A549 (cell line): ENCODE data around the gene ABI3. TPM values are rescaled to one million over a fixed set of nuclear protein-coding genes. Genes with fewer than 3 reads are reported as not detected.

Experiments used
- ATAC-seq, 2 experiments: fragments of 200-7000 bp in 1 of 2; fragments of >200 bp in 1 of 2; cut with Nextera tagmentation in 1 of 2; cut with Tn5 transposase in 1 of 2; 3 replicates each; pipeline versions ENCODE4 v1.8.0 to v1.9.1; 2018 to 2020; ENCODE audit warnings: mild to moderate bottlenecking in 1 of 2, moderate library complexity in 1 of 2
- CTCF ChIA-PET: fragments of 300-600 bp; sonication (Branson Sonifier 250); formaldehyde crosslinking; extraction: SDS; loops from one replicate; lab custom pipeline; 2021; ENCODE audit warnings: antibody characterized with exemption, inconsistent platforms; lab: Yijun Ruan, JAX
- POLR2A ChIA-PET: fragments of 350-600 bp; formaldehyde crosslinking; extraction: SDS; loops from one replicate; lab custom pipeline; 2021; ENCODE audit warnings: antibody characterized with exemption, inconsistent platforms; lab: Yijun Ruan, JAX
- DNase-seq, 2 experiments: peaks; one replicate each; pipeline versions ENCODE4 v3.0.0 to v3.0.0-alpha.2; 2011 to 2016; ENCODE audit warnings: low read depth in 1 of 2, low spot score in 1 of 2
- FAIRE-seq: peaks from 2 replicates; lab custom pipeline; 2011; peaks lifted over from hg19 to GRCh38; lab: Jason Lieb, UNC
- H3K27ac ChIP-seq, 2 experiments: fragments of >200 bp; sonication (Bioruptor Twin); formaldehyde crosslinking; 3 replicates each; pipeline ENCODE4 v1.5.1; 2016 to 2017
- H3K4me1 ChIP-seq: fragments of >200 bp; sonication (Bioruptor Twin); formaldehyde crosslinking; 3 replicates; pipeline ENCODE4 v1.6.1; 2016
- H3K4me2 ChIP-seq: fragments of >200 bp; sonication (Bioruptor Twin); formaldehyde crosslinking; 3 replicates; pipeline ENCODE4 v1.6.1; 2016
- H3K4me3 ChIP-seq: fragments of >200 bp; sonication (Bioruptor Twin); formaldehyde crosslinking; 3 replicates; pipeline ENCODE4 v1.5.1; 2016
- H3K9me3 ChIP-seq: fragments of >200 bp; sonication (Bioruptor Twin); formaldehyde crosslinking; 3 replicates; pipeline ENCODE4 v1.6.1; 2016
- CHD4 ChIP-seq: fragments of 200-600 bp; sonication (generic); IDR thresholded peaks from 2 replicates; pipeline ENCODE4 v1.6.1; 2016; ENCODE audit warnings: antibody characterized with exemption, mild to moderate bottlenecking, borderline replicate concordance
- ESRRA ChIP-seq: fragments of 150-350 bp; IDR thresholded peaks from 2 replicates; pipeline ENCODE4 v1.6.1; 2014; ENCODE audit warnings: mild to moderate bottlenecking, low read length, borderline replicate concordance
- GATA3 ChIP-seq: IDR thresholded peaks from 2 replicates; pipeline ENCODE4 v1.6.1; 2012; ENCODE audit warnings: borderline replicate concordance
- HEYL ChIP-seq: fragments of 250-450 bp; sonication (Bioruptor Pico); IDR thresholded peaks from 2 replicates; pipeline ENCODE4 v1.8.0; 2021; ENCODE audit warnings: mild to moderate bottlenecking, moderate library complexity
- HOXB13 ChIP-seq: fragments of 250-450 bp; sonication (Bioruptor Pico); IDR thresholded peaks from 2 replicates; pipeline ENCODE4 v1.5.0; 2020; ENCODE audit warnings: low read depth, mild to moderate bottlenecking, moderate library complexity
- HOXB5 ChIP-seq: fragments of 250-450 bp; sonication (Bioruptor Pico); IDR thresholded peaks from 2 replicates; pipeline ENCODE4 v1.5.0; 2020; ENCODE audit warnings: mild to moderate bottlenecking, moderate library complexity
- MAZ ChIP-seq: fragments of 150-350 bp; IDR thresholded peaks from 2 replicates; pipeline ENCODE4 v1.6.1; 2014; ENCODE audit warnings: antibody characterized with exemption, low read depth, low read length, borderline replicate concordance
- NFE2L2 ChIP-seq: fragments of 150-350 bp; conservative IDR thresholded peaks from 2 replicates; pipeline ENCODE4 v1.6.1; 2014; ENCODE audit warnings: low read length
- NPAS2 ChIP-seq: fragments of 250-450 bp; sonication (Bioruptor Pico); IDR thresholded peaks from 2 replicates; pipeline ENCODE4 v1.8.0; 2022; ENCODE audit warnings: mild to moderate bottlenecking, moderate library complexity, borderline replicate concordance
- NR3C1 ChIP-seq: fragments of >200 bp; sonication (Bioruptor Twin); formaldehyde crosslinking; IDR thresholded peaks from 3 replicates; pipeline ENCODE4 v1.6.1; 2017
- POLR2A ChIP-seq: IDR thresholded peaks from 2 replicates; pipeline ENCODE4 v1.6.1; 2012; ENCODE audit warnings: mild to moderate bottlenecking, low read length
- RAD21 ChIP-seq, 2 experiments: fragments of >200 bp in 1 of 2; sonication (Bioruptor Twin) in 1 of 2; formaldehyde crosslinking in 1 of 2; IDR thresholded peaks in 1 of 2; conservative IDR thresholded peaks in 1 of 2; 2 replicates in 1 of 2; 3 replicates in 1 of 2; pipeline ENCODE4 v1.6.1; 2012 to 2018; ENCODE audit warnings: inconsistent platforms in 1 of 2
- RCOR1 ChIP-seq: fragments of 150-350 bp; IDR thresholded peaks from 2 replicates; pipeline ENCODE4 v1.6.1; 2014; ENCODE audit warnings: antibody characterized with exemption, low read length, low read depth
- SMC3 ChIP-seq: fragments of >200 bp; sonication (Bioruptor Twin); formaldehyde crosslinking; IDR thresholded peaks from 3 replicates; pipeline ENCODE4 v1.6.1; 2018; ENCODE audit warnings: inconsistent platforms
- ZFP36 ChIP-seq: fragments of 450-650 bp; IDR thresholded peaks from 2 replicates; pipeline ENCODE4 v1.6.1; 2014; ENCODE audit warnings: borderline replicate concordance; ENCODE audit not compliant: partially characterized antibody
- WGBS: methylation state at CpG from one replicate; pipeline ENCODE4 v1.1.6; 2017; ENCODE audit errors: missing lambda C conversion rate; 5-methylcytosine and 5-hydroxymethylcytosine counted together
- polyA plus RNA-seq, 4 experiments: library from polyadenylated mRNA; depleted of rRNA in 3 of 4; stranded (reverse); fragments of >200 nt; fragmentation: RNase III in 1 of 4; extraction: RNeasy Plus Mini Kit Qiagen cat#74134 plus additional on column Dnase treatment in 1 of 4; gene quantifications; 2 replicates in 3 of 4; 3 replicates in 1 of 4; pipeline ENCODE4 v1.2.3, GENCODE V29; 2011 to 2017
- TF ChIP-seq, protein P1 (sequence below): fragments of 250-450 bp; sonication (Bioruptor Pico); IDR thresholded peaks from 2 replicates; pipeline ENCODE4 v1.5.0; 2020; ENCODE audit warnings: low read depth, mild to moderate bottlenecking, moderate library complexity
- TF ChIP-seq, protein P2 (sequence below): fragments of 150-350 bp; IDR thresholded peaks from 2 replicates; pipeline ENCODE4 v1.6.1; 2014; ENCODE audit warnings: low read depth, mild to moderate bottlenecking, low read length
- TF ChIP-seq, protein P3 (sequence below): IDR thresholded peaks from 2 replicates; pipeline ENCODE4 v1.6.1; 2012
- TF ChIP-seq, protein P4 (sequence below): IDR thresholded peaks from 2 replicates; pipeline ENCODE4 v1.6.1; 2012

The ABI3 gene
- polyA plus RNA-seq, 2 of the 4 experiments (the other 2 are of a cell fraction): not detected

DNA sequence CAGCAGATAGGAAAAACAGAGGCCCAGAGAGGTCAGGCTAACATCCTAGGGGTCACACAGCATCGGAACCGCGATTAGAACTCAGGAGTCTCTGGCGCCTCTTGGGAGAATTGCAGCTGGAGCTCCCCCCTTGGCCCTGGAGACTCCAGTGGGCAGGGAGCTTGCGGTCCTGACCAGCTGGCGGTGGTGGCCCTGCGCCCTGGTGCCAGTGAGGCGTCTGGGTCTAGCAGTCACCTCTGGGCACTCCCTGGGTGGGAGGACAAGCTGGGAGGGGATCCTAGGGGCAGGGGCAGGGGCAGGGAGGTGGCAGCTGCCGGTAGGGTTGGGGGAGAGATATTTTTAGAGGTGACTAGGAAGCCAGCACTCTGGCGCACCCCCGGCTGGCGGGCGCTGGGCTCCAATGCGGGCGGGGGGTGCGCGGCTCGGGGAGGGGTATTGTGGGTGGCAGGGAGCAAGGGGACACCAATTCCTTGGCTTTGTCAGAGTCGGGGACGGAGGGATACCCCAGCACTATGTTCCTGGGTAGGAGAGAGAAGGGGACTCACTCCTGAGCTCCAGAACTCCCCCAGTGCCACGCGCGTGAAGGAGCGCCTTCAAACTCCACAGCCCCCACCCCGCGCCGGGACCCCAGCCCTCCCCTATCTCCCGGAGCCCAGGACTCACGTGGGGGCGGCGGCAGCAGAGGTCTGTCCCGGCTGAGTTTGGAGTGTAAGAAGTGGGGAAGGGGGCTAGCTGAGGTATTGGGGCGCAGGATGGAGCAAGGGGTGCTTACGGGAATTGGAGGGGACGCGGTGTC lies 19.5 kb downstream of the ABI3 start:
- FAIRE-seq (no peak), DNase-seq (no peak), ATAC-seq (peak; percentile 7 to 11; a peak in 5 of 6 replicates)
- peak overlapping the region; percentile 62 for H3K4me3 ChIP-seq
- H3K4me2 ChIP-seq: peak overlapping the region; percentile 97
- no peaks in the 10 kb centered on the region for H3K9me3 ChIP-seq
- H3K4me1 ChIP-seq: peaks cover 16% of the 10 kb centered on the region
- ChIA-PET POLR2A (interaction anchor here (0.6 kb wide), 2 partner anchors 175 to 234 kb away, joined by 3 to 5 read pairs; no protein-coding TSS in a partner anchor), CTCF (interaction anchor here (0.9 to 12.3 kb wide), 9 partner anchors 17 to 551 kb away, joined by 3 to 224 read pairs (median 3); partner anchors contain the start of genes ABI3 and GNGT2)
- H3K27ac ChIP-seq: peak overlapping the region; percentile 33 to 74; a peak in 5 of 6 replicates
- no peak for TF ChIP-seq HOXB5
- peak; percentile 67 for TF ChIP-seq ZFP36
- TF ChIP-seq, protein P1, sequence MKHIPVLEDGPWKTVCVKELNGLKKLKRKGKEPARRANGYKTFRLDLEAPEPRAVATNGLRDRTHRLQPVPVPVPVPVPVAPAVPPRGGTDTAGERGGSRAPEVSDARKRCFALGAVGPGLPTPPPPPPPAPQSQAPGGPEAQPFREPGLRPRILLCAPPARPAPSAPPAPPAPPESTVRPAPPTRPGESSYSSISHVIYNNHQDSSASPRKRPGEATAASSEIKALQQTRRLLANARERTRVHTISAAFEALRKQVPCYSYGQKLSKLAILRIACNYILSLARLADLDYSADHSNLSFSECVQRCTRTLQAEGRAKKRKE: no peak
- 20% methylated on average over 25 of the region's 36 CpGs for WGBS

DNA sequence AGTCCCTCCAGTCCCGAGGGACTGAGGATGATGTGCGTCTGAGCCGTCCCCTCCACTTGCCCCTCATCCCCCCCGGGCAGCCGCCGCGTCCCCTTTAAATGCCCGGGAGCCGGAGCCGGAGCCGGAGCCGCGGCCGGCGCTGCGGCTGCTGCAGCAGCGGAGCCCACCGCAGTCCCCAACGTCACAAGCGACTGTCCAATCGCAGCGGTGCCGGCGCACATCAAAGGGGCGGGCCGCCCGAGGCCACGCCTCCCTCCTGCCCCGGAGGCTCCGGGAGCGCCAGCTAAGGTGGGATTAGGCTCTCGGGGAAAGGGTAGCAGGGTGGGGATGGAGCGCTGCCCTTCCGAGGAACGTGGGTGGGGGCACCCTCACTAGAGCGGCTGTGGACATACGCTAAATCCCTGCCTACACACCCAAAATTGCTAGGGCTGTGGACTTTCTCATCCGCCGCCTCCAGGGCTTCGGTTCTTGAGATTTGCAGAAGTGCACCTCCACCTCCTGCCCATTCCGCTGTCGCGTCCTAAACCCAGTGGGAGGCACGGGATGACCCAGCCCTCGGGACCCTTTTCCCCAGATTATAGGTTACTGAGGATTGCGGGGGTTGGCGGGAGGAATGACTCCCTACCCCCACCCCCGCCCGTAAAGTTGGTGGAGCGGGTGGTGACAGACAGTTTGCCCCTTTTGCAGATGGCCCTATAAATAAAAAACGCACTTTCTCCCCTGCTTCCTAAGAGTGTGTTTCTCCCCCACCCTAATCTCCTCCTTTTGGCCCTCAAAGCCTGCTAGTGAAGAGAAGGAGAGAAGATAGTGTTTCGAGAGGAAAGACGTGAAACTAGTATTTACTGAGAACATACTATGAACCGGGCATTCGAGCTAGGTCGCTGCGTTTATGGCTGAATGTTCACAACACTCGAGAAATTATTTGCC lies 20.4 kb downstream of the ABI3 start, which contains the start of gene PHOSPHO1:
Gene PHOSPHO1 (minus strand): TSS at position 152 of the 927 bp plus-strand sequence. CDS start 4,096 bp downstream, outside the sequence.
- H3K4me1 ChIP-seq: peaks cover 16% of the 10 kb centered on the region
- no peaks in the 10 kb centered on the region for H3K9me3 ChIP-seq
- FAIRE-seq: no peak
- ATAC-seq: peak; percentile 84 to 93
- 8% methylated on average over 56 of the region's 58 CpGs for WGBS
- ChIA-PET CTCF (interaction anchor here (1.2 to 12.3 kb wide), 7 partner anchors 9 to 198 kb away, joined by 3 to 224 read pairs (median 9); partner anchors contain the start of genes ABI3 and GNGT2), POLR2A (interaction anchor here (0.5 kb wide), 1 partner anchor 32 kb away, joined by 3 read pairs; no protein-coding TSS in a partner anchor)
- H3K4me3 ChIP-seq: peak within 1 kb of the TSS; percentile 62
- DNase-seq: peak; percentile 81 to 97
- TF ChIP-seq POLR2A (peak; percentile 26; the same call in 1 of the 2 replicates), CHD4 (0 out of 2 replicates have a peak, but pooled peaks have one; percentile 17), RAD21 (conservative IDR thresholded peaks at IDR 0.05 in 1 of 2, IDR thresholded peaks at IDR 0.05 in 1 of 2) (no peak)
- H3K4me2 ChIP-seq: peak within 1 kb of the TSS; percentile 97
- peak within 1 kb of the TSS; percentile 33 to 74; a peak in 5 of 6 replicates for H3K27ac ChIP-seq

DNA sequence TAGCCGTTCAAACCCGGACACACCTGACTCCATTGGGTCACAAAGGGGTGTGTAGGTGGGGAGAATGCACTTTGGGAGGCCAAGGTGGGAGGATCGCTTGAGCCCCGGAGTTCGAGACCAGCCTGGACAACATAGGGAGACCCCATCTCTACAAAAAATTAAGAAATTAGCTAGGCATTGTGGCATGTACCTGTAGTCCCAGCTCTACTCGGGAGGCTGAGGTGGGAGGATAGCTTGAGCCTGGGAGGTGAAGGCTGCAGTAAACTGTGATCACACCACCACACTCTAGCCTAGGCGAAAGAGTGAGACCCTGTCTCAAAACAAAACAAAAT lies 21.0 kb downstream of the ABI3 start:
- POLR2A ChIA-PET: no interaction called here
- Histone ChIP-seq H3K4me3 (no peak overlapping the region), H3K4me2 (peak overlapping the region; percentile 97; the same call in 2 of the 3 replicates), H3K4me1 (peaks cover 16% of the 10 kb centered on the region)
- FAIRE-seq: no peak
- 79% methylated on average over 7 of the region's 7 CpGs for WGBS
- TF ChIP-seq HEYL (CRISPR knock-in tag) (no peak), NFE2L2 (no peak), GATA3 (no peak)
- TF ChIP-seq, all 56 proteins: peak for 0
- DNase-seq (no peak), ATAC-seq (no peak)
- Histone ChIP-seq H3K9me3 (no peaks in the 10 kb centered on the region), H3K27ac (no peak overlapping the region)
- CTCF ChIA-PET: interaction anchor here (1.0 to 12.3 kb wide), 5 partner anchors 9 to 198 kb away, joined by 3 to 224 read pairs (median 9); no protein-coding TSS in a partner anchor

DNA sequence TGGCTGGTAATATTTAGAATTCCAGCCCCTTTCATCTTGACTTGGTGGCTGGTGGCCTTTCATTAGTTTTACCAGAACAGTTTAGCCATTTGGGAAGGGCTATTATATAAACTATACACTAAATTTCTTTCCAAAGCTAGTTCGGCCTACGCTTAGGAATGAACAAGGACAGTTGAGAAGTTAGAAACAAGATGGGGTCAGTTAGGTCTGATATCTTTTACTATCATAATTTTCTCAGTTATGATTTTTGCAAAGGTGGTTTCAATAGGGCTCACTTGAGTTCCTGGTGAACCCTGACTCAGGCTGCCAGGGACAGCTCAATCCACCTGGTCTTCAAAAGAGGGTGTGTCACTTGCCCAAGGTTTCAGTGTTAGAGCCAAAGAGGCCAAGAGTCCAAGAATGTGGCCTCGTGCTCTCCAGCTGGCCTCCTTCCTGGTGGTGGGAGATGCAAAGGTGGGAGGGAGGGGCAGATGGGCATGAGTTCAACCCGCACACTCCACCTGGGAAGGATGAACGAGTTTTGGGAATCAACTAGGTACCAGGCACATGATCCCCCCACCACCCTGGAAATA lies 24.1 kb downstream of the ABI3 start:
- ChIA-PET POLR2A (no interaction called here), CTCF (interaction anchor here (0.8 to 12.3 kb wide), 7 partner anchors 10 to 500 kb away, joined by 3 to 224 read pairs (median 4); no protein-coding TSS in a partner anchor)
- FAIRE-seq: no peak
- Histone ChIP-seq H3K4me3 (no peak overlapping the region), H3K9me3 (no peaks in the 10 kb centered on the region), H3K4me1 (peaks cover 8% of the 10 kb centered on the region), H3K4me2 (no peak overlapping the region), H3K27ac (no peak overlapping the region)
- 82% methylated on average over 5 of the region's 5 CpGs for WGBS
- TF ChIP-seq, protein P2, sequence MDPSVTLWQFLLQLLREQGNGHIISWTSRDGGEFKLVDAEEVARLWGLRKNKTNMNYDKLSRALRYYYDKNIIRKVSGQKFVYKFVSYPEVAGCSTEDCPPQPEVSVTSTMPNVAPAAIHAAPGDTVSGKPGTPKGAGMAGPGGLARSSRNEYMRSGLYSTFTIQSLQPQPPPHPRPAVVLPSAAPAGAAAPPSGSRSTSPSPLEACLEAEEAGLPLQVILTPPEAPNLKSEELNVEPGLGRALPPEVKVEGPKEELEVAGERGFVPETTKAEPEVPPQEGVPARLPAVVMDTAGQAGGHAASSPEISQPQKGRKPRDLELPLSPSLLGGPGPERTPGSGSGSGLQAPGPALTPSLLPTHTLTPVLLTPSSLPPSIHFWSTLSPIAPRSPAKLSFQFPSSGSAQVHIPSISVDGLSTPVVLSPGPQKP: no peak
- TF ChIP-seq RCOR1 (no peak), ESRRA (no peak), HOXB13 (CRISPR knock-in tag) (no peak), SMC3 (no peak), NR3C1 (no peak), MAZ (no peak), GATA3 (no peak), NPAS2 (CRISPR knock-in tag) (no peak)
- TF ChIP-seq, protein P3, sequence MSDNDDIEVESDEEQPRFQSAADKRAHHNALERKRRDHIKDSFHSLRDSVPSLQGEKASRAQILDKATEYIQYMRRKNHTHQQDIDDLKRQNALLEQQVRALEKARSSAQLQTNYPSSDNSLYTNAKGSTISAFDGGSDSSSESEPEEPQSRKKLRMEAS: no peak
- TF ChIP-seq, protein P4, sequence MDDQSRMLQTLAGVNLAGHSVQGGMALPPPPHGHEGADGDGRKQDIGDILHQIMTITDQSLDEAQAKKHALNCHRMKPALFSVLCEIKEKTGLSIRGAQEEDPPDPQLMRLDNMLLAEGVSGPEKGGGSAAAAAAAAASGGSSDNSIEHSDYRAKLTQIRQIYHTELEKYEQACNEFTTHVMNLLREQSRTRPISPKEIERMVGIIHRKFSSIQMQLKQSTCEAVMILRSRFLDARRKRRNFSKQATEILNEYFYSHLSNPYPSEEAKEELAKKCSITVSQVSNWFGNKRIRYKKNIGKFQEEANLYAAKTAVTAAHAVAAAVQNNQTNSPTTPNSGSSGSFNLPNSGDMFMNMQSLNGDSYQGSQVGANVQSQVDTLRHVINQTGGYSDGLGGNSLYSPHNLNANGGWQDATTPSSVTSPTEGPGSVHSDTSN: no peak
- no peak for ATAC-seq
- DNase-seq: no peak
